Sigmoid colon (tissue), 4 donors: ENCODE data around the gene BOLA2B.
"Not testable (repeated sequence)": the region's sequence is repeated elsewhere in the genome, so short reads cannot be mapped to it uniquely, and the experiment has no call there.

Source experiments
- CTCF ChIP-seq, 4 experiments: fragments of 450-650 bp in 3 of 4; fragments of 200-600 bp in 1 of 4; IDR thresholded peaks; one replicate each; pipeline ENCODE4 v1.5.1; 2016 to 2019; ENCODE audit warnings: antibody characterized with exemption in 4 of 4, mild to moderate bottlenecking in 3 of 4, moderate library complexity in 2 of 4
- EP300 ChIP-seq, 4 donors: sonication (generic); formaldehyde crosslinking; IDR thresholded peaks; one replicate each; pipeline ENCODE4 v1.6.1; 2017; ENCODE audit warnings: antibody characterized with exemption in 4 of 4
- POLR2AphosphoS5 ChIP-seq, 4 donors: sonication (generic); formaldehyde crosslinking; IDR thresholded peaks; one replicate each; pipeline ENCODE4 v1.6.1; 2017; ENCODE audit warnings: antibody characterized with exemption in 4 of 4

GRCh38 chr16:30193098-30193497 lies 368 bp downstream of the BOLA2B start:
- not testable (repeated sequence) for TF ChIP-seq CTCF, EP300, POLR2AphosphoS5 (IDR thresholded peaks at IDR 0.05)
